Stimulated activated CD4-positive, alpha-beta T cell treated with anti-CD3 and anti-CD28 coated beads, TNF-alpha, amount 100 ng/mL, for 4 hours (primary cell): ENCODE measurements around the gene SLC7A9.
"Not testable (repeated sequence)": the region's sequence is repeated elsewhere in the genome, so short reads cannot be mapped to it uniquely, and the experiment has no call there.

Source experiments
- DNase-seq, 3 experiments: peaks; one replicate each; pipeline ENCODE4 v3.0.0-alpha.2; 2020; ENCODE audit warnings: low read depth in 3 of 3

The SLC7A9 gene

DNA sequence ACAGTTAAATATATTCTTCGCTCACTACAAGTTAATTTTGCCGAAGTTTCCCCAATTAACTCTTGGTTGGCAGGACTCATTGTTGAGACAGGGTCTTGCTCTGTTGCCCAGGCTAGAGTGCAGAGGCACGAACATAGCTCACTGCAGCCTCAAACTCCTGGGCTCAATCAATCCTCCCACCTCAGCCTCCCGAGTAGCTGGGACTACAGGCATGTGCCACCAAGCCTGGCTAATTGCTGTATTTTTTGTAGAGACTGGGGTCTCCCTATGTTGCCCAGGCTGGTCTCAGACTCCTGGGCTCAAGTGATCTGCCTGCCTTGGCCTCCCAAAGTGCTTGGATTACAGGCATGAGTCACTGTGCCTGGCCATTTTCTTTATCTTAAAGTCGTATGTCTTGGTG is 15.7 kb upstream of the SLC7A9 start:
- not testable (repeated sequence) for DNase-seq

DNA sequence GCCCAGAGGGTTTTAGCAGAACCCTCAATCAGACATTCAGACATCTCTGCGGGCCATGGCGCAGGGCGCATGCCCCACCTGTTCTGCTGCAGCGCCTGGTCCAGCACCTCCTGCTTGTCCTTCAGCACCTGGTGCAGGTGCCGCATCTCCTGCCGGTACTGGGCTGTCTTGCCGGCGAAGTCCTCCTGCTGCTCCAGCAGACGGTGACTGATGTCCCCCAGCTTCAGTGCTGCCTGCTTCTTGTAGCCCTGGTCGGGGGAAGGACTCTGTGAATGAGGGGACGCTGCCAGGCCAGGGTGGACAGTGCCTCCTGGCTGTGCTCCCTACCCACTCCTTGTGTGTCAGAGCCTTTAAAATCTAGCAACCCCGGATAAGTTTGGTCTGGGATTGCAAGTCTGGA is 12.2 kb upstream of the SLC7A9 start:
- no peak for DNase-seq

GRCh38 chr19:32880622-32881021 is 11.1 kb upstream of the SLC7A9 start:
- no peak for DNase-seq

DNA sequence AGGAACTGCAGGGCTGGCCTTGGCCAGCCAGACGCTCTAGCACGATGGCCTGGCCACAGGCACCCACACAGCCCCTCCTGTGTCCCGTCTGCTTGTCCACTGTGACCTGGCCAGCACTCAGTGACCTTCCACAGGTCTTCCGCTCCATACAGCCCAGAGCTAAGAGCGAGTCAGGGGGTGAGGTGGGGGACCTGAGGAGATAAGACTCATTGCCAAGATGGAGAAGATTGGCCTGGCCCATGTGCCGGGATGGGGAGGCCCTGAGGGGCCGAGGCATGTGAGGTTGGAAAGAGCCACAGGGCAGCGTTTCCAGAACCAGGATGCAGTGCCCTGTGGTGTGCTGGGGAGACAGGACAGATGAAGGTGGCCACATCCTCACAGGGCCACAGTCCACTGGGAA is 10.2 kb upstream of the SLC7A9 start:
- DNase-seq: no peak

DNA sequence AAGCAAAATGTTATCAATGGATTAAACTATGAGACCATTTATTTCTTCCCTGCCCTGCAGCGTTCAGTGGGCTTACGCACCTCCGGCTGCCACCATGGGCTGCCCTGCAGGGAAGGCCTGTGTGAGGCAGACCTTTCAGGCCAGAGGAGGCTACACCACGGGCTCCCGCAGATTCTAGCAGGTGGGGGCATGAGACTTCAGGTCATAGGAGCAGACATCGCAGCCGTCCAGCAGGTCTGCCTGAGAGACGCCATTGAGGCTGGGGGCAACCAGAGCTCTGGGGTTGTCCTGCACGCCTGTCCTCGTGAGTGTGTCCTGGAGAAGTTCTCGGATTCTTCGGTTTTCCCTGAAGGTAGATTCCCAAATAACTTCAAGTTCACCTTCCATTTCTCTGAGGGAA is 9.4 kb upstream of the SLC7A9 start:
- no peak for DNase-seq

DNA sequence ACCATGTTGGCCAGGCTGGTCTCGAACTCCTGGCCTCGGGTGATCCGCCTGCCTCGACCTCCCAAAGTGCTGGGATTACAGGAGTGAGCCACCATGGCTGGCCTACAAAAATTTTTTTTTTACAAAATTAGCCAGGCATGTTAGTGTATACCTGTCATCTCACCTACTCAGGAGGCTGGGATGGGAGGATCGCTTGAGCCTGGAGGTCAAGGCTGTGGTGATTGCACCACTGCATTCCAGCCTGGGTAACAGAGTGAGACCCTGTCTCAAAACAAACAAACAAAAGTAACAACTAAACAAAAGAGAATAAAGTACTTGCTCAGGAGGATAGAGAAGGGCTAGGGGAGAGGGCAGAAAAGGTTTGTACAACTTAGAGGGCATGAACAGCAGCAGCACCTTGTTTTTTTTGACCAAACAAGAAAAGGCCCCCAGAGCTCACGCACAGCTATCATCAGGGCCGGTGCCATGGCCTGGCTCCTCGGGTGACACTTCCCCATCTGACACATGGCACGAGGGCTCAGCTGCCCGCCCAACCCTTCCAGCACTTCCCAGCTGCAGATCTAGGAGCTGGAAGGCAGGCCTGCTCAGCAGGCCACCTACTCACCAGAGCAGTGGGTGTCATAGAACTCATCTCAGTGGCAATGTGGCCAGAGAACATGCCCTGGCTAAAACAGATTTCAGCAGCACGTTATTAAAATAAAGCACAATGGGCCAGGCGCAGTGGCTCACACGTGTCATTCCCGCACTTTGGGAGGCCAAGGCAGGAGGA is 8.6 kb upstream of the SLC7A9 start:
- DNase-seq: no peak

GRCh38 chr19:32877323-32877912 is 7.9 kb upstream of the SLC7A9 start:
- no peak for DNase-seq

DNA sequence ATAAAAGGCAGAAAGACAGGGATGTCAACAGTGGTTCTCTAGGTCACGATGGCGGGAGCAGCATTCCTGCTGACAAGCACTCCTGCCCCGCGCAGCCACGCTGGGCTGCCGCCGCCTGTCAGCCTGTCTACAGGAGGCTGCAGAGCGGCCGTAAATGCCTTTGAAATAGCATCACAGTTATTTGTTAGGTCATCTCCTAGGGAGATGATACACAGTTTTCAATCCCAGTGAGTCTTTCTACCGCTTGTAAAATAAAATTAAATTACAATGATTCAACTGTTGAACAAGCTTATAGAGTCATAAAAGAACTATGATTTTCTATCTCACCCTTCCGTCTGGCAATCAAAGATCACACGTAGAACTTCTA is 7.3 kb upstream of the SLC7A9 start:
- no peak for DNase-seq

GRCh38 chr19:32876236-32876918 is 6.8 kb upstream of the SLC7A9 start:
- no peak for DNase-seq

DNA sequence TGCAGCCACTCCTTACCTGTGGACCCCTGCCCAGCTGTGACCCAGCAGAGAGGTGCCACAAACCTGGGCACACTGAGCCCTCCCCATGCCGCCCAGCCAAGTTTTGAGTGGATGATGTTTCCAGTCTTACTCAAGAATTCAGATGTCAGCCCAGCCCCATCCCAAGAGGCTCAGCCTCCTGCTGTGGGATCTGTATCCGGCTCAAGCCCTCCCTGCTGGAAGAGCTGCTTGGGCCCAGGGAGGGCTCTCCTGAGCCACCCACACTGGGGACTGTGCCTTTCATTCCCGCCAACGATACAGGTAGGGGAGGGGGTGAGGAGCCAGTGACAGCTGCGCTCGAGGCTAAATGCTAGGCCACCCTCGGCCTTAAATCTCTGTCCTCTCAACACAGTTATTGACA is 5.9 kb upstream of the SLC7A9 start:
- DNase-seq: no peak

DNA sequence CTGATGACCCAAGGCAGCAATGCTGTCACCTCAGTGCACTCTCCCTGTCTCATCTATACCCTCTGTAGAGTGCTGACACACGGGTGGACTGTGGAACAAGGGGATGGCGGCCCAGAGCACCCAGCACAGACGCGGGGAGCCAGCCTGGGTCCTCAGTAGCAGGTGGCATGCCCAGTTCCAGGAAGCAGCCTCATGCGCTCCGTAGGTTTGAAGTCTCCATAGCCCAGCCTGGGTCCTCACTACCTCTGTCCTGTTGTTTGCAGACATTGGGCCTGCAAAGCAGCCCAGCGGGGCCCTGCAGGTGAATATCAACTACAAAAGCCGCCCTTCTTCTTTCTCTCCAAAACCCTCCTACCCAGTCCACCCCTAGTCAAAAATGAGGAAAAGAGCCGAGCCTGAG is 5.0 kb upstream of the SLC7A9 start:
- no peak for DNase-seq

- no peak for DNase-seq
Measured at GRCh38 chr19:32873247-32873959, 3.8 kb upstream of the SLC7A9 start.

GRCh38 chr19:32872391-32872790 is 2.8 kb upstream of the SLC7A9 start:
- no peak for DNase-seq

GRCh38 chr19:32870981-32871451 is 1.4 kb upstream of the SLC7A9 start:
- DNase-seq: no peak

DNA sequence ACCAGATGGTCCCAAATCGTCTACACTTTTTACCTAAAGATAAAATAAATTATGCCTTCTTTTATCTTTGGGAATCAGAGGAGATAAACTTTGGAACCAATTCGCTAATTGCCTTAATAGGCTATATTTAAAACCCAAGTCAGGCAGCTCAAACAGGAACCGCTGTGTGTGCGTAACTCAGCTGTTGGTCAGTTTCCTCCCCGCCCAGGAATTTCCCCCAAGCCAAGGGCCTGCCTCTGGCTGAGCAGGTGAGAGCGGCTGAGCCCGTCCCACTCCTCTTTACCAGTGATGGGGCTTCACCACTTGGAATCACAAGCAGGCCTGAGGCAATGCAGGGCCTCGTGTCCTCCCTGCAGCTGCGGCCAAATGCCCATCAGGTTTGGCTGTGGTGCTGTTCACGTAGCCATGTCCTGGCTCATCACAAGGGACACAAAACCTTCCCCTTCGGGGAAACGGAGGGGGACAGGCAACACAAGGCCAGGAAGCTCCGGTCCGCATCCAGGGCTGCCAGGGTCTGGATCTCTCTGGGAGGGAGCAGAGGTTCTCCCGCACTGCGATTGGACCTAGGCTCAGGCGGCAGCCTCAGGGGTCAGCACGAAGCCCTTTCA is 503 bp upstream of the SLC7A9 start:
- no peak for DNase-seq

GRCh38 chr19:32868206-32868950 is 1.2 kb downstream of the SLC7A9 start:
- no peak for DNase-seq

GRCh38 chr19:32867436-32867835 is 2.1 kb downstream of the SLC7A9 start:
- not testable (repeated sequence) for DNase-seq

GRCh38 chr19:32866564-32867265 is 2.9 kb downstream of the SLC7A9 start:
- DNase-seq: no peak

GRCh38 chr19:32866061-32866460 is 3.5 kb downstream of the SLC7A9 start:
- no peak for DNase-seq

GRCh38 chr19:32865326-32865725 is 4.2 kb downstream of the SLC7A9 start:
- no peak for DNase-seq
